IPS DF 6.9 (cell line): ENCODE measurements around the gene PLOD2.

Experiments
- DNase-seq: peaks from one replicate; pipeline ENCODE4 v3.0.0-alpha.2; 2013; ENCODE audit warnings: low read depth, low spot score
- H3K27ac ChIP-seq: one replicate; pipeline ENCODE4 v1.5.1; 2013; ENCODE audit warnings: low read length, control low read depth
- H3K27me3 ChIP-seq: 2 replicates; pipeline ENCODE4 v1.6.1; 2013; ENCODE audit warnings: mild to moderate bottlenecking, low read length; ENCODE audit not compliant: control insufficient read depth, insufficient read depth
- H3K36me3 ChIP-seq: 2 replicates; pipeline ENCODE4 v1.6.1; 2013; ENCODE audit warnings: low read length; ENCODE audit not compliant: control insufficient read depth, insufficient read depth
- H3K4me1 ChIP-seq: 2 replicates; pipeline ENCODE4 v1.6.1; 2013; ENCODE audit warnings: low read length; ENCODE audit not compliant: control insufficient read depth, insufficient read depth
- H3K4me3 ChIP-seq: 2 replicates; pipeline ENCODE4 v1.5.1; 2013; ENCODE audit warnings: mild to moderate bottlenecking, low read length
- H3K9me3 ChIP-seq: 2 replicates; pipeline ENCODE4 v1.6.1; 2013; ENCODE audit warnings: low read length, inconsistent platforms; ENCODE audit not compliant: control insufficient read depth, insufficient read depth
- WGBS: extraction: QIAGEN DNeasy Blood & Tissue Kit; methylation state at CpG from one replicate; pipeline ENCODE4 v1.1.7; 2013; ENCODE audit warnings: mixed read lengths, missing lambda C conversion rate; ENCODE audit not compliant: insufficient read length, insufficient coverage; 5-methylcytosine and 5-hydroxymethylcytosine counted together

The PLOD2 gene

DNA sequence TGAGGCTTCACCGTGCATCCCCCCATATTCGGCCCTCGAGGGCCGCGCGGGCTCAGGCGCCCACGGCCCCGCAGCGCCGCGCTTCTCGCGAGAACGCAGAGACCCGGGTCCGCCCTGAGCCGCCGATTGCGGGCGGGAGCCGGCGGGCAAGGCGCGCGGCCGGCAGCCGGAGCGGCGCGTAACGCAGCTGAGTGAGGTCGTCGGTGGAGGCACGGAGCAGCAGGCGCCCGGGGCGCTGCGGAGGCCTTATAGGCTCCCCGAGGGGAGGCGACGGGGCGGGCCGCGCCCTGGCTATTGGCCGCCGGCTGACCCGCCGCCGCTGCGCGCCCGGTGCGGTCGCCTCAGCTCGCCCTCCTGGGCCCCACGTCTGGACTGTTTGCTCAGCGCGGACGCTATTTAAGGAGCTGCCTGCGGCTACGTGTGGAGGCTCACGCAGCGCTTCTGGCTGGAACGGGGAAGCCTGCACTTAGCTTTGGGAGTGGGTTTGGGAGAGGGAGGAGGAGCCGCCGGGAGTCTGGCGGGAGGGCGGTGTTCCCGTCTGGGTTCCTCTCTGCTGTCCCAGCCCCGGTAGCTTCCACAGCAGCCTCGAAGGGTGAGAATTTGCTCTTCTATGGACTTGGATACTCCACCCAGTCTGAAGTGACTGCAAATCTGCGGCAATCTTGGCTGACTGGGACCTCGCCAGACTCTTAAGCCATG is at the start of gene PLOD2:
TSS of gene PLOD2 (minus strand) at position 221 of the 699 bp plus-strand sequence. CDS start at position 26, 195 bp downstream.
- H3K36me3 ChIP-seq, result no peaks in the 10 kb centered on the region
- no CpG with 5 or more reads among the region's 74 CpGs for WGBS
- H3K27ac ChIP-seq, result no peak within 1 kb of the TSS
- H3K9me3 ChIP-seq, result no peaks in the 10 kb centered on the region
- H3K27me3 ChIP-seq, result no peaks in the 10 kb centered on the region
- H3K4me1 ChIP-seq, result peaks cover 1% of the 10 kb centered on the region; the same call in 1 of the 2 replicates
- H3K4me3 ChIP-seq, result peak within 1 kb of the TSS; percentile 85
- DNase-seq, result no peak

DNA sequence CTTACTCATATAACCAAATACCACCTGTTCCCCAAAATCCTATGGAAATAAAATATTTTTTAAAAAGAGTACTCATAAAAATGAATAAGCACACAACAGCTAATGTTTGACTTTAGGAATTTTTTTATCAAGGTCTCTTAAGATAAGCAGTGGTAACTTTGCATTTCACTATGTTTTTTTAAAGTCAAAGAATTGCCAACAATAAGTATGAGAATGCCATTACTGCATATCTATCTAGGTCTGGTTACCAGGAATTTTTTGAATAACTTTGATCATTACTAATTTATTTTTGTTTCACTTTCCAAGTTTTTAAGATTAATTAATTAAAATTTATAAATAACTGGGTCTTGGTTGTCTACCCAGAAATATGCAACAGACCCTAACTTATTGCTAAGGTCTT is 48.4 kb upstream of the PLOD2 start:
- no peak for DNase-seq
- no peaks in the 10 kb centered on the region for H3K36me3 ChIP-seq
- H3K4me3 ChIP-seq, result no peak overlapping the region
- H3K4me1 ChIP-seq, result no peaks in the 10 kb centered on the region
- no peaks in the 10 kb centered on the region for H3K27me3 ChIP-seq
- H3K9me3 ChIP-seq, result no peaks in the 10 kb centered on the region
- no peak overlapping the region for H3K27ac ChIP-seq

DNA sequence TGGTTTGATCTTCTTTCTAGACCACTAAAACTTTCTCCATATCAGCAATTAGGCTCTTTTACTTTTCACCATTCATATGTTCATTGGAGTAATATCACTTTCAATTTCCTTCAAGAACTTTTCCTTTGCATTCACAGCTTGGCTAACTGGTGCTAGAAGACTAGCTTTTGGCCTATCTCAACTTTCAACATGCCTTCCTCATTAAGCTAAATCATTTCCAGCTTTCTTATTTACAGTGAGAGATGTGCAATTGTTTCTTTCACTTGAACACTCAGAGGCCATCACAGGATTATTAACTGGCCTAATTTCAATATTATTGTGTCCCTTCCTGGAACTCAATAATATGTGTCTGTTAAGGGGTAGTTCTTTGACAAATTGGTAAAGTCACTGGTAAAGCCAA is 42.8 kb upstream of the PLOD2 start:
- H3K27ac ChIP-seq, result no peak overlapping the region
- no peaks in the 10 kb centered on the region for H3K4me1 ChIP-seq
- H3K36me3 ChIP-seq, result no peaks in the 10 kb centered on the region
- H3K27me3 ChIP-seq, result no peaks in the 10 kb centered on the region
- no peaks in the 10 kb centered on the region for H3K9me3 ChIP-seq
- H3K4me3 ChIP-seq, result no peak overlapping the region
- no peak for DNase-seq

DNA sequence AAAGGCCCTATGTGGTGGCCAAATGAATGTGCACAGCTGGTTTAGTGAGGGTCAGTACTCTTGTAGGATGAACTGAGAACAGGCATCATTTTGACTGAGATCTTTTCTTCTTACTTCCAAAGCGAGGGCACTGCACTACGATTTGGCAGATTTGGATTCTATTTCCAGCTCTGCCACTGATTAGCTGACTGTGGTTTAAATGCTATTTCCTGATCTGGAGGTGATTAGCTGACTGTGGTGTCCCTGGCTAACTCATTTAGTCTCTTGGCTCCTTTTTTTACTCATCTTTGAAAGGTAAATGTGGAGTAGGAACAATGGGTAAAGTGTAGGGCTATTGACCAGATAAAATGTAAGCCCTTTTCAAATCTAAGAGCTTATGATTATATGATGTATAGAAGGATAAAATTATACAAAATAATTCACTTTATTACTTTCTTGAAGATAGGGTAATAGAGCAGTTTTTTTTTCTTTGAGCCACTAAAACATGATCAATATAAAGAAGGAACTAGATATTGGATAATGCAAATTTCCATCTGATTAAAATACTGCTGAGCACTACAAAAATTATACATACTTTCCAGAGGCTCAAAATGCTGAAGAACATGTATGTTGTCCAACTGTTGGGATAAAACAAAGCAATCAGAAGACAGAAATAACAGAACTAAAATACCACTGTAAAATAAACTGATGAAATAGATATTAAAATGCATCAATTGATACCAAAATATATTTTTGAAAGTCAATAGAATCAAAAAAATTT is 39.7 kb upstream of the PLOD2 start:
- H3K4me1 ChIP-seq, result no peaks in the 10 kb centered on the region
- DNase-seq, result no peak
- WGBS, result no CpG with 5 or more reads among the region's 2 CpGs

DNA sequence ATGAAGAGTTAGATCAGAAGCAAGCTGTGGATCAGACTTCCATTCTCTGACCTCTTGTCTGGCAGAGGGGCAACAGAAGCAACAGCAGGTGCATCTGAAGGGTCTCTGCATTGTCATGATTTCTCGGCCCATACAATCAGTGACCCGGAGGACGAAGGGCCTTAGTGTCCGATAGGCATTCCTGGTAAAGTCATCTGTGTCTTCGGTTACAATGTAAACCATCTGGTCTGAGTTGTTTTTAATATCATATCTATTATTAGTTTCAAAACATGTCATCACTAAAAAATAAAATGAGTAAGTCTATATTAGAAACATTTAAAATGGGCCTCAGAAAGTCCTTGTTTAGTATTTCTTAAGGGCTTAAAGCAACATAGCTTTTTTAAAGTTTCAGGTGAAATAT is 38.8 kb upstream of the PLOD2 start:
- WGBS, result no CpG with 5 or more reads among the region's 5 CpGs
- Histone ChIP-seq H3K4me3 (no peak overlapping the region), H3K4me1 (no peaks in the 10 kb centered on the region), H3K27ac (no peak overlapping the region), H3K27me3 (no peaks in the 10 kb centered on the region), H3K36me3 (no peaks in the 10 kb centered on the region), H3K9me3 (no peaks in the 10 kb centered on the region)
- DNase-seq, result no peak

More for the DNA sequence above, 39.7 kb upstream of the PLOD2 start:
- no peaks in the 10 kb centered on the region for H3K27me3 ChIP-seq
- no peaks in the 10 kb centered on the region for H3K9me3 ChIP-seq
- H3K36me3 ChIP-seq, result no peaks in the 10 kb centered on the region
- H3K4me3 ChIP-seq, result no peak overlapping the region
- no peak overlapping the region for H3K27ac ChIP-seq

DNA sequence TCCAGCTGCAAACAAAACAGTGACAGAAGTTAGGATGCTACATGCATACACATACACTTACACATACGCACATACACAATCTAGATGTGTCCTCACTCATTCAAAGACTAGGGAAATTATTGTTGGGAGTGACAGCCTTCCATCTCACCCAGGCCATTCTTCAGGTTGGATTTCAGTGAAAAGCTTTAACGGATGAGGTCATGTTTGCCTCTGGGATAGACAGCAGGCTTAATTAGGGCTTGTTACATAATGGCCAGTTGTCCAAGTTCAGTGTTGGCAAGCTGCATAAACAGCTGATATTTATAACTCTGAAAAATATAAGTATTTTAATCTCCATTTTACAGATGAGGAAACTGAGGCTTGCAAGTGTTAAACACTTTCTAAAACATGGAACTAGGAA is 35.8 kb upstream of the PLOD2 start:
- no peak for DNase-seq
- WGBS, result no CpG with 5 or more reads among the region's 2 CpGs
- Histone ChIP-seq H3K9me3 (no peaks in the 10 kb centered on the region), H3K27ac (no peak overlapping the region), H3K36me3 (no peaks in the 10 kb centered on the region), H3K4me1 (no peaks in the 10 kb centered on the region), H3K27me3 (no peaks in the 10 kb centered on the region), H3K4me3 (no peak overlapping the region)

DNA sequence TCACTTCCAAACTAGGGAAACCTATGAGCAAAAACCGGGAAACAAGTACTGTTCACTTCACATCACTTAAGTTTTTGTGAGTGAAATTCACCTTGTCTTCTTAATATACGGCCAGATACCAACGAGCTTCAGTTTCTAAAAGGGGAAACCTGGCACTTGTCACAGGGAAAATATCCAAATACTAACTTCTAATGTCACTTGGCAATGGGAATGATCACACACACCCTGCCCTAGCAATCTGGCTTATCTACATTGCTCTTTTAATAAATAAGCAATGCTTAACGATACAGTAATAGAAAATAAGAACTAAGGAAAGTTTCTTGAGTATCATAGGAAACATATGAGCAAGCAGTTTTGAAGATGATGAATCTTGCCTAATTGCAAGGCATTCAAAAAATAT is 34.6 kb upstream of the PLOD2 start:
- WGBS, result no CpG with 5 or more reads among the region's 4 CpGs
- no peak overlapping the region for H3K4me3 ChIP-seq
- H3K9me3 ChIP-seq, result no peaks in the 10 kb centered on the region

DNA sequence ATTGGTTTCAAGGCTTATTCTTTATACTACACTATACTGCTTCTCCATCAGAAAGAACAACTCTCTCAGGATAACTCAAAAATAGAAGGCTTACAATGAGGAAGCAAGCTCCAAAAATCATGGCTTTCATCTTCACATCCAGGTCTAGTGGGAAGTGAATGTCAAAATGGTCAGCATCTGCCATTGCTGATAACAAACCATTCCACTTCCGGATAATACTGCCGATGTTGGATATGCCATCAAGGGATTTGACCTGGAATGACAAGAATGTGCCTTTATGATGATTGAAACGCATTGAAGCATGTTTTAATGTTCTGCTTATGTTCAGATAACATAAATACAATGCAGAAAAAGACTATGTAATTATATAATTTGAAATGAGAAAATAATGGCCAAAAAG is 34.0 kb upstream of the PLOD2 start:
- Histone ChIP-seq H3K4me1 (no peaks in the 10 kb centered on the region), H3K27me3 (no peaks in the 10 kb centered on the region), H3K27ac (no peak overlapping the region), H3K4me3 (no peak overlapping the region), H3K9me3 (no peaks in the 10 kb centered on the region), H3K36me3 (no peaks in the 10 kb centered on the region)
- WGBS, result no CpG with 5 or more reads among the region's 3 CpGs
- DNase-seq, result no peak

More for the DNA sequence above, 34.6 kb upstream of the PLOD2 start:
- DNase-seq, result no peak
- Histone ChIP-seq H3K4me1 (no peaks in the 10 kb centered on the region), H3K27ac (no peak overlapping the region), H3K27me3 (no peaks in the 10 kb centered on the region), H3K36me3 (no peaks in the 10 kb centered on the region)

DNA sequence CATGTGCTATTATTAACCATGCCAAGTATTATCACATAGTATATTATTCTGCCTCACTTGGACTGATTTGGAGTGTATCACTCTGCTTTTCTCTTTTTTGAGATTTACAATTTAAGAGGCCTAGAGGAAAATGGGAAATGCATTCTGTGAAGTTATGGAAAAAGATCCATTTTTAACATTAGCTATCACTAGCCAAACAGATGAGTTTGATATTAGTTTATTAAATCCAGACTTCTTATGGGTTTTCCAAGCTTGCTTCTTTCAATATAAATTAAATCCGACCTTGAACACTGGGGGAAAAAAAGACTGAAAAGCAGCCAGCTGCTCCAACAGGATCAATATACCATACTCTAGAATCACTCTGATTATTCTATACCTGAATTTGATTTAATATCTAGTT is 30.1 kb upstream of the PLOD2 start:
- no peaks in the 10 kb centered on the region for H3K4me1 ChIP-seq
- no peak overlapping the region for H3K27ac ChIP-seq
- H3K36me3 ChIP-seq, result no peaks in the 10 kb centered on the region
- no peak for DNase-seq
- no peaks in the 10 kb centered on the region for H3K9me3 ChIP-seq
- WGBS, result no CpG with 5 or more reads among the region's 1 CpG
- no peak overlapping the region for H3K4me3 ChIP-seq
- H3K27me3 ChIP-seq, result no peaks in the 10 kb centered on the region

DNA sequence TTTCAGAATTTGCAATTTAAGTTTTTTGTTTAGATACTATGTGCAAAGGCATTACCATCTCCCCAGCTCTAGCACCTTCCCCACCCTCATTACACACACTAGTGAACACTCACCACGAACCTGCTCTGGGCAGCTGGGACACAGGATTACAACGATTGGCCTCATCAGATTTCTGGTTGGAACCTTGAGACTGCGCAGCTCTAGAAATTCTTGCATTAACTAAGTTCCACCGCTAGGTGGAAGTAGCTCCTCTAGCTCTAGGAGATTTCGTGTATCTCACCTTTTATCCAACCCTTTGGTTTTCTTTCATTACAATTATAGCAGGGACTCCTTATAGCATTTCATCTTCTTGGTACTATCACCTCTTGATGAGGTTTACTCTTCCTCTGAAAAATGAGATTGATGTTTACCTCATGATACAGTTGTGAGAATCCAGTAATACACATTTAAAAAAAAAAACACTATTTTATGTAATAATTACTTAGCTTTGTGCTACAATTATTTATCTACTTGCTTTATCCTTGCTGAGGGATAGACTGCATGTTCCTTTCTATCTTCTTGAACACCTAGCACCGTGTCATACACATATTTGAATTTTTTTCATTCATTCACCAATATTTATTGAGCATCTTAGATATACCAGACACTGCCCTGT is 28.7 kb upstream of the PLOD2 start:
- no peaks in the 10 kb centered on the region for H3K4me1 ChIP-seq
- no peaks in the 10 kb centered on the region for H3K9me3 ChIP-seq
- peak; percentile 43 for DNase-seq
- H3K27me3 ChIP-seq, result no peaks in the 10 kb centered on the region
- H3K36me3 ChIP-seq, result no peaks in the 10 kb centered on the region
- WGBS, result no CpG with 5 or more reads among the region's 6 CpGs
- H3K4me3 ChIP-seq, result no peak overlapping the region
- H3K27ac ChIP-seq, result no peak overlapping the region
